GM04504 (cell line): Measurements from ENCODE around the gene SCARB1.

ENCODE experiments used
- DNase-seq: peaks from one replicate; pipeline ENCODE4 v3.0.0-alpha.2; 2012; ENCODE audit warnings: low read depth

Gene SCARB1

DNA sequence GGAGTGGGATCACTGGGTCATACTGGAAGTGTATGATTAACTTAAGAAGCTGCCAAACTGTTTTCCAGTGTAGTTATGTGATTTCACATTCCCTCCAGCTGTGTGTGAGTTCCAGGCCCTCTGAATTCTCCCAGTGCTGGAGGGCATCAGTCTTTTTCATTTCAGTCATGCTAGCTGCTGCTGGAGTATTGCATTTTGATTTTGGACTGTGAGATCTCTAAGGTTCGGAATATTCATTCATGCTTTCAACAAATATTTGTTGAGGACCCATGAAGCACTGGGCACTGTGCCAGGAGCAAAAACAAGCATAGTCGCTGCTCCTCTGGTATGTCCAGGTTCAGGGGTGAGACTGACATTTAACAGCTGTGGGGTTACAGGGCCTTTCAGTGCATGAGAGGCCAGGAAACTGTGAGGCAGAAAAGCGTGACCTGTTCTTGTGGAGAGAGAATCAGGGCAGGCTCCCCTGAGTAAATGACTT, 133.2 kb downstream of the SCARB1 start:
- no peak for DNase-seq

DNA sequence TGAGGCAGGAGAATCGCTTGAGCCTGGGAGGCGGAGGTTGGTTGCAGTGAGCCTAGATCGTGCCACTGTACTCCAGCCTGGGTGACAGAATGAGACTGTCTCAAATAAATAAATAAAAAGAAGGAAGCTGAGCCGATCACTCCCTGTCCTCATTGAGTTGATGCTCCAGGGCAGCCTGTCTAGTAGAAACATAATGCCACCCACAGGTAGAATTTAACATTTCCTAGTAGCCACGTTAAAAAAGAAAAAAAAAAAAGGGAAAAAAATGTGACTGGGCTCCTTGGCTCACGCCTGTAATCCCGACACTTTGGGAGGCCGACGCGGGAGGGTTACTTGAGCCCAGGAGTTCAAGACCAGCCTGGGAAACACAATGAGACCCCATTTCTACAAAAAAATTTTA, 135.7 kb downstream of the SCARB1 start:
- no peak for DNase-seq

DNA sequence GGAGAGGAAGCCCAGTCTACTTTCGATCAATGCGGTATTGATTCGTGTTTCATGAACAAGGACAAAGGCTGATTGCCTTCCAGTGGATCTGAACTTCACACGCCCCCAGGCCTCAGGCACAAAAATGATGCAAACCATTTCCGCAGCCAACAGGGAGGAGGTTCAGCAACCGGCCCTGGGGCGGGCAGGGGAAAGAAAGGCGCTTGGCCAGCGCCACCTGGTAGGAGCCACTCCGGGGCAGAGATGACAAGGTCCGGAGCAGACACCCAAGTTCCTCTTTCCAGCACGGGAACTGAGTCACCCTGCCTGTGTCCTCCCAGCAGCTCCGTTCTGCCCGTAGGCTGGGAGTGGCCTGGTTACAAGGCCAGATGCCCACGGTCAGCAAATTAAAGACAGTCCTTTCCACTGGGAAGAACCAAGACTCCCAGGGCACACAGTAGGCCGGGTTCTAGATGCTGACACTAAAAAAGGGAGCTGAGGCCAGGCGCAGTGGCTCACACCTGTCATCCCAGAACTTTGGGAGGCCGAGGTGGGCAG, 136.3 kb downstream of the SCARB1 start:
- DNase-seq: no peak
